IPS-NIHi7 (cell line): Measurements from ENCODE around the gene IDE.

Source experiments
- DNase-seq: peaks from one replicate; pipeline ENCODE4 v3.0.0; 2012; ENCODE audit warnings: mixed read lengths; ENCODE audit errors: extremely low spot score

IDE gene

DNA sequence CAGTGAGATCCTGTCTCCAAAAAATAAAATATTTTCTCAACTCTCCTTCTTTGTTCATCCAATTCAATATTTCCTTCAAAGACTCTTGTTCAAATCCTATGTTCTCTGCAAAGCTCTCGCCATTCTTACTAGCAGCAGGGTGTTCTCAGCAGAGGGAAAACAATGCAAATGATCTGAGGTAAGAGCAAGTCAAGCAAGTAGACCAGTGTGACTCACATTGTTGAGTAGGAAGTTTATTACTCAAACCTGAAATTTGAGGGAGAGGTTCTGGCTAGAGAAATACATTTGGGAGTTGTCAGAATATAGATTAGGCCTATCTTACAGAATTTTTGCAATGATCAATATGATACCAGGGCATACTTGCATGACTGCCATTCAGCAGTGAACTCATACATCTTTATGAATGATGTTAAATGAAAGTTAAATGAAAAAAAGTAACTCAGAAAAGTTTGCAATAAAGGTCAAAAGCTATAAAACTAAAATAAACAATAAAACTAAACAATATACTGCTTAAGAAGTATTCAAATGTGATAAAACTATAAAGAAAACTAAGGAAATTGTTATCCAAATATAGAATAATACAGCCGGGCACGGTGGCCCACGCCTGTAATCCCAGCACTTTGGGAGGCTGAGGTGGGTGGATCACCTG lies 5.8 kb downstream of the IDE start:
- DNase-seq: peak; percentile 36

DNA sequence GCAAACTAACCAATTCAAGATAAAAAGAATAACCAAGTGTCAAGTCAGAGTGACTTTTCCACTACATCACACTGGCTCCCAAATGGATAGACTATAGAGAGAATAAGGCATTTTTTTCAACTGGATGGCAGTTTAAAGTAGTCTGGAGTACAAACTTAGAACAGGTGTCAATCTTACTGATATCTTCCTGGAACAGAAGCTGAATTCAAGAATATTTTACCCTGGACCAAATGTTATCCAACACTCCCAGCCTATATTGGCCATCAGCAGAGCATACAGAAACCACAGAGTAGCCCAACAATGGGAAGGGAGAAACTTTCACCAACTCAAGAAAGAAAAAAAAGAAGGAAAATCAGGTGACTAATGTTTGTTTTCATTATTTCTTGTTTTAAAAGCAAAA lies 11.5 kb downstream of the IDE start:
- no peak for DNase-seq

DNA sequence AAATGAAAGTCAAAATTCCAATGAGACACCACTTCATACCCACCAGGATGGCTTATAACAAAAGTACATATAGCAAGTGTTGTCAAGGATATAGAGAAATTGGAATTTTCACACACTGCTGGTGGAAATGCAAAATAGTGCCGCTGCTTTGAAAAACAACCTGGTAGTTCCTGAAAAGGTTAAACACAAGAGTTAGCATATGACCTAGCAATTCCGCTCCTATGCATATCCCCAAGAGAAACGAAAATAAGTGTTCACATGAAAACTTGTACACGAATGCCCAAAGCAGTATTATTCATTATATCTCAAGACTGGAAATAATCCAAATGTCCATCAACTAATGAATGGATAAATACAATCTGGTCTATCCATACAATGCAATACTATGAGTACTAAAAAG lies 14.8 kb downstream of the IDE start:
- no peak for DNase-seq

DNA sequence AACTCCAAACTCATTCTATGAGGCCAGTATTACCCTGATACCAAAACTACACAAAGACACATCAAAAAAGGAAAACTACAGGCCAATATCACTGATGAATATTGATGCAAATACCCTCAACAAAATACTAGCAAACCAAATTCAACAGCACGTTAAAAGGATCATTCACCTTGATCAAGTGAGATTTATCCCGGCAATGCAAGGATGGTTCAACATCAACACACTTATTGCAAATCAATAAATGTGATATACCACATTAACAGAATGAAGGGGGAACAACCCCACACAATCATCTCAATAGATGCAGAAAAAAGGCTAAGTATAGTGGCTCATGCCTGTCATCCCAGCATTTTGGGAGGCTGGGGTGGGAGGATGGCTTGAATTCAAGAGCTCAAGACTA lies 19.9 kb downstream of the IDE start:
- DNase-seq: no peak

DNA sequence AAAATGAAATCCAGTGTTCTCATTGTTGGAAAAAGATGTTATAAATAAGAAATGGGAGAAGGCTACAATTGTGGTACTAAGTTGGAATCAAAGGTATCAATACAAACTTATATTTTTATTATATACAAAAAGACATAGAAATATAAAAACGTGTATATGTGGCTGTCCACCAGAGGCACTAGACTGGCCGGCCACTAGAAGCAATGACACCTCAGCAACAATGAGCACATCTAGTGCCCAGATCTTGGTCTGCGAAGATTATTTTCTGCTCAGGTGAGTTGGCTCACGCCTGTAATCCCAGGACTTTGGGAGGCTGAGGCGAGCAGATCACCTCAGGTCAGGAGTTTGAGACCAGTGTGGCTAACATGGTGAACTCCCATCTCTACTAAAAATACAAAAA lies 21.6 kb downstream of the IDE start:
- DNase-seq: no peak

DNA sequence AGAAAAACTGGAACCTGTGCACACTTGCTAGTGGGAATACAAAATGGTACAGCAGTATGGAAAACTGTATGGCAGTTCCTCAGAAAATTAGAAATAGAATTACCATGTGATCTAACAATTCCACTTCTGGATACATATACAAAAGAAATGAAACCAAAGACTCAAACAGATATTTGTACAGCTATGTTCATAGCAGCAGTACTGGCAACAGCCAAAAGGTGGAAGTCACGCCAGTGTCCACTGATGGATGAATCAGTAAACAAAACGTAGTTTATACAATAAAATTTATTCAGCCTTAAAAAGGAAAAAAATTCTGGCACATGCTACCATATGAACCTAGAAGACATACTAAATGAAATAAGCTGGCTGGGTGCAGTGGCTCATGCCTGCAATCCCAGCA lies 23.0 kb downstream of the IDE start:
- DNase-seq: no peak

DNA sequence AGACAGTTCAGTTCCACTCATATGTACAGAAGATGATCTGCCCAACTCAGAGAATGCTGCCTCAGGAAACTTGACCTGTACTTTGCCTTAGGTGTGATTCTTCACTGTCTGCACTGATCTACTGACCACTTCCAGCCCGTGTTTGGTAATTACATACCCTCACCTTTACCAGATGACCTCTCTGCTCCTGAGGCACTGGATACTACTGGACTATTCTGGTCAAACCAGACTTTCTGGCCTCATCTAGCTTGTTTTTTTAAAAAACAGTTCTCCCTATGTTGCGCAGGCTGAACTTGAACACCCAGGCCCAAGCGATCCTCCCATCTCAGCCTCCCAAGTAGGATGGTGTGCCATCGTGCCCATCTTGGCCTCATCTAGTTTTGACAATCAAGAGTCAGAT lies 26.2 kb downstream of the IDE start:
- no peak for DNase-seq

DNA sequence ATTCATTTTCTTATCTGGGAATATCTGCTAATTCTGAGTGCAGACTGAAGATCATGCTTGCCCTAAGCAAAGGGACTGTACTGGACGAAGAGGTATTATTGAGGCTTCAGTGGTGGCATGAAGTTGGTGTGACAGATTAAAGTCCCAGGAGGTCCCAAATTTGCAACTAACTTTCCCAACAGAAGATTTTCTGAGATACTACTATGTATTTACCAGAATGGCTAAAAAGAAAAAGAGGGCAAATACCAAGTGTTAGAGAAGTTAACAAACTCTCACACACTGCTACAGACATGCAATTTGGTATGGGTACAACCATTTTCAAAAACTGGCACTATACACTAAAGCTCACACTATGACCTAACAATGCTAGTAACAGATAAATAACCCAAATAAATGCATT lies 28.3 kb downstream of the IDE start:
- no peak for DNase-seq

DNA sequence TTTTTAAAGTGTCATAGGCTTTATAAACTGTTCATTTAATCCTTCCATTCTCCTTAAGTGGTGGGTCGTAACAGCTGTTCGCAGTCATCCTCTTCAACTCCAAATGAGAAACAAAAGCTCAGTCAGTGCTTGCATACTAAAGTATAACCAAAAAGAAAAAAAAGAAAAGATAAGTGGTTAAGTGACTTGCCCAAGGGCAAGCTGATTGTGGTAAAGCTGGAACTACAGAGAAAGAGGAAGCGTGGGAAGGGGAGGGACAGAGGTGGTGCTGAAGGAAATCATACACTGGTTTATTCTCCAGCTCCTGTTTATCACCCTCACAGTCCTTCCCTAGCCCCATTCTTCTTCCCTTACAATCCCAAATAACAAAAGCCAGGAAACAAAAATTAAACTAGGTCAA lies 29.6 kb downstream of the IDE start:
- peak; percentile 24 for DNase-seq

DNA sequence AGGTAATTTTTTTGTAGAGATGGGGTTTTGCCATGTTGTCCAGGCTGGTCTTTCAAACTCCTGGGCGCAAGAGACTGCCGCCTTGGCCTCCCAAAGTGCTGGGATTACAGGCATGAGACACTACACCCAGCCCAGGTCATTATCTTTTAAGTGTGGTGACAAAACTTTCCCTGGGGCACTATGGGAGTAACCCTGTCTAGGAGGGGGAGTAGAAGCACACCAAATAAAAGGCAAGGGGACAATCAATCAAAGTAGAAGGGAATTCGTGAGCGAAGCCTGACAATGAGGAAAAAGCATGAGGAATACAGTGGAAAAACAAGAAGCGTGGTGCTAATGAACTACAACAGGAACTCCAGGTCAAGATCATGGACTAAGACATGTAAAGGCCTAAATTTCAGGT lies 31.4 kb downstream of the IDE start:
- no peak for DNase-seq

DNA sequence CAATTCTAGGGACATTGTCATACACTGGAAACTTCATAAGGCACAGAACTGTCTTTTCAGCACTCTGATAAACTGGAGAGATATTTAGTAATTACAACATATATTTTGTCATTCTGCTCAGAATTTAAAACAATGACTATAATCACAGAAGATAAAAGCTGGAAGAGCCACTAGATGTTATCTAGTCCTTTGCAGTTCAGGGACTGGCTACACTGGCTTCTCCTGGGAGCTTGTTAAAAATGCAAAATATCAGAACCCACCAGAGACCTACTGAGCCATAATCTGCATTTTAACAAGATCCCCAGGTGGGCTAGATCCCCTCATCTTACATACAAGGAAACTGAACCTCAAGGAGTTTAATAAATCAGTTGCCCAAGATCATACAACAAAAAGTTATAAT lies 32.3 kb downstream of the IDE start:
- no peak for DNase-seq

DNA sequence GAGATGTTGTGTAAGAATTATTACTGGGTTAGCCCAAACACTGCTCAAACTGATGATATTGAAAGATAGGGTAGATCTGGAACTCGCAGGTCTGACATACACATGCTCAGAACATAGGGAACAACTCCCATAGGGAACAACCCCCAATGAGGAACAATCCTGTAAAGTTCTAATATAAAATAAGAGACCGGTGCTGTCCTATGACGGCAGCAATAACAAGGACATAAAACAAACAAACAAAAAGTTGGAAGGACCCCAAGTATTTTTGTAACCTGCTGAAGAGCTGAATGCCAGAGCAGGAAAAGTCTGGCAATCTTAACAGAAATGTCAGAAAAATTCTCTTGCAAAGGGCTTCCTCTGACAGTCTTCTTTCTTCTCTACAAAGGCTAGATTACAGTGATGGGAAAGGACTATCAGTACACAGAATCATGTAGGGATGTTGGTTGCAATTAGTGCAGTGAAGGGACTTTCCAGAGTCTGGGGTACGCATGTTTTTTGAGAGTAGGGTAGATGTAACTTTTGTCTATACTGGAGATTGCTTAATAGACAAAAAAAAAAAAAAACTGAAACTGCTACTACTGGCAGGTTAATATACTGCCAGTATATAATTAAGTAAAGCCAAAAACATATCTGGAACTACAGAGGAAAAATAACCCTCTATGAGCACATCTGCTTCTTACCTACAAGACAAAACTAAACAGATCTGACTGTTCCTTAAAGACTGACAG lies 35.5 kb downstream of the IDE start:
- DNase-seq: no peak

DNA sequence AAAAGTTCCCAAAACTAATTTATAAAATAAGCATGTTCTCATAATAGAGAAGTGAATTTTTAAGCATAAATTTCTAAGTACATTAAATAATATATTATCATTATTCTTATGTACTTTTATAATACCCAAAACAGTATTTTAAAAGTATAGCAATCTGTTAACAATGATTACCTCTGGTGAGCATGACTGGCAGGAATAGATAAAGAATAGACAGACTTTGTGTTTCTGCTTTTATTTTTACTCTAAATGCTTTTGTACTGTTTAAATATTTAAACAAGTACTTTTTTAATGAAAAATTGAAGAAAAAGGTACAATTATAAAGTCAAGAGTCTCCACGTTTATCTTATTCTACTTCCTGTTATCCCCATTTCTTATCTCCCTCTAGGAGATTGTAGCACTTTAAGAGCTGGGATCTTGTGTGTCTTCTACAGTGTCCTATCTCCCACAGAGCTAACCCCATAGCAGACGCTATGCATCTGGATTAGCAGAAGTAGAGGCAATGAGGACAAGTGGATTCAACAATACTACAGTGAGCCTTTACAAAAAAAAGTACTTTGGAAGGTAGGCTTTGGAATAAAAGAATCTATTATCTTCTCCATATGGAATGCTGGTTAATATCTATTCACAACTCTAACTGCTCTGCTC lies 42.9 kb downstream of the IDE start:
- no peak for DNase-seq

DNA sequence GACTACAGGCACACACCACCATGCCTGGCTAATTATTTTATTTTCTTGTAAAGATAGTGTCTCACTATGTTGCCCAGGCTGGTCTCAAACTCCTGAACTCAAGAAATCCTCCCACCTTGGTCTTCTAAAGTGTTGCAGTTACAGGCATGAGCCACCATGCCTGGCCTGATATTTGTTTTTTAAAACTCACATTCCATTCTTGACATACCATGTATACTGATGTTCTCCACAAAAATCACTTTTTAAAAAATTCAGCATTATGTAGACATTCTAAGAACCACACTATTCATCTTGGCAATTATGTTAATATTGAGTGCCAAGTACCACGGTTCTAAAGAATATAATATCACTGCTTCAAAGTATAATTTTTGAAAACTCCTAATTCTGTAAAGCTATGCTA lies 43.5 kb downstream of the IDE start:
- no peak for DNase-seq

DNA sequence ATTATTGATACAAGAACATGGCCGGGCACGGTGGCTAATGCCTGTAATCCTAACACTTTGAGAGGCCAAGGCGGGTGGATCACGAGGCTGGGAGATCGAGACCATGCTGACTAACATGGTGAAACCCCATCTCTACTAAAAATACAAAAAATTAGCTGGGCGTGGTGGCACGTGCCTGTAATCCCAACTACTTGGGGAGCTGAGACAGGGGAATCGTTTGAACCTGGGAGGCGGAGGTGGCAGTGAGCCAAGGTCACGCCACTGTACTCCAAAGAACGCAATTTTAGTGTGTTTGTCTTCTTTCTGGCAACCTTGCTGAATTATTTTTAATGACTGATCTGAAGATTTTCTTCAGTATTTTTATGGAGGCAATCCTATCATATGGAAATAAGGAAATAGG lies 46.2 kb downstream of the IDE start:
- no peak for DNase-seq

DNA sequence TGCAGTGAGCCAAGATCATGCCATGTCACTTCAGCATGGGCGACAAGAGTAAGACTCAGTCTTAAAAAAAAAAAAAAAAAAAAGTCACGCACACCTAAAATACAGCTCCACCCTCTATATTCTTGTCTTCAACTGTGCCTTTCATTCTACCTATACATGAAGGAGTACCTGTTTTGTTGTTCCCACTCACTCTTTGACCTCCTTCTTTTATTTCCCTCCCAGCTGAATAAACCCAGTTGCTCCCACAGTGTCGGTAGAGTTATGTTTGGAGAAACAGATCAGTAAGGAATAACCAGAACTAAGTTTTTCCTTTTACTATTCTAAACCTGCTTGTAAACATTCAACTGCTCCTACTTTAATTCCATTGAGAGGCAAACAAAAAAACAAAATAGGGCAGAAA lies 50.3 kb downstream of the IDE start:
- DNase-seq: no peak

DNA sequence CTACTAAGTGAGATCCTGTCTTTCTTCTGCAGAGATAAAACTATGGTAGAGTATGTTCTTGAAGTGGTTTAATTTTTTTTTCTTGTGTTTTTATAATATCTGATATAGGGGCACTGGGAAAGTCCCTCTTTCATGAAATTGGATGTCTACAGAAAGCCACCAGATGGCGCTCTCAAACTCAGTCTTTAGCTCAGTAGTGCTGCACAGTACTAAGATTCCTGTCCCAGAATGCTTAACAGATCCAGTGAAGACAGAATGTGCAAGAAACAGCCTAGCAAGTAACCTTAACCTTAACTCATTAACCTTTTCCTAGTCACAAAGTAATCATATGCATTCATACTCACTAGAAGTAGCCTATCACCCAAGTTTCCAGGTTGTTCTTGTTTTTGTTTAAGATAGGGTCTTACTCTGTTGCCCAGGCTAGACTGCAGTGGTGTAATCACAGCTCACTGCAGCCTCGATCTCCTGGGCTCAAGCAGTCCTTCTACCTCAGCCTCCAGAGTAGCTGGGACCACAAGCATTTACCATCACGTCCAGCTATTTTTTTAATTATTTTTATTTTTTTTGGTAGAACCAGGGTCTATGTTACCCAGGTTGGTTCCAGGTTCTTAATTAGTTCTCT lies 56.7 kb downstream of the IDE start:
- DNase-seq: peak; percentile 64

DNA sequence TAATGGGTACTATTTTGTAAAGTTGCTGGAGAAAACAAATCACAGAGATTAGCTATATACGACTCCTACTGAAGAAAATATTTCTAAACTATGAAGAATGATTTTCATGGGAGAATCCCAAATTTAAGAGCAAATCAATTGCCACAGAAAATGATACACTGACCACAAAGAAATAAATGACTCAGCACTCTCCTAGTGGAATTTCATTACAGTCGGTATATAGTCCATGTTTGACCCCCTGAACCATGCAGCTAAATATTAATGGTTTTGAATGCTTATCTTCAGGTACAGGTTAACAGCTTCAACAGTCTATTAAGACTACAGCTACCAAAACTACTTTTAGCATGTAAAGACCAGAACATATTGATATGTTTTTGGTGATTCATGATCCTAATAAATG lies 65.0 kb downstream of the IDE start:
- no peak for DNase-seq

DNA sequence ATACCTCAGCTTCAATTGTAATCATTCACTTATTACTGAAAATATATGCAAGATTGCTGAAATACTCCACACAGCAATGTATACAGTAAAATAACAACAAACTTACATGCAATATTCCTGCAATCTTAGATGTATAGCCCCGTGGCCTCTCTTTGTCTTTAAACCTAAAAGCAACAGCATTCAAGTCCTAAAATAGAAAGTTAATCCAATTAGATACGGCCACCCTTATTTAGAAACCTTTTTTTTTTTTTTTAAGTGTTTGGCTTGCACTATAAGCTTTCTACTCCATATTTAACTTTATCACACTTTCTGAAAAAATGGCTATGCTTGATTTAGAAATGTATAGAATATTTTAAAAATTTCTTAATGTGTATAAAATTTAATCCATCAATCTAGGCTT lies 67.6 kb downstream of the IDE start:
- no peak for DNase-seq

DNA sequence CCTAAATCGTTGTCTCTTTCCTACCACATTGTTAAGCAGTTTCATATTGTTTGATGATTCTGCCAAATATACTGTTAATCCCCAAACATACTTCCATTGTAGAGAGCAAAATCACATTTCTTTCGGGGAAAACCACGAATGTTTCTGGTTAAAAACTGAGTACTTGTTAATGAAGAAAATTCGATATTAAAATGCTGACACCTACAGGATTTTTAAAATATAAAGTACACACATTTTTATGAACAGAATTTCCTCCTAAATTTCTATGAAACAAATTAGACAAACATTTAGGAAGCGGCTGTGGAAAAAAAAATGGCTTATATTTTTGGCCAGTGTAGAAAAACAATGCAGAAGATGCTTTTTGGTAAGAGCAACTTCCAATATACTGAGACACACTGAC lies 68.8 kb downstream of the IDE start:
- DNase-seq: no peak

DNA sequence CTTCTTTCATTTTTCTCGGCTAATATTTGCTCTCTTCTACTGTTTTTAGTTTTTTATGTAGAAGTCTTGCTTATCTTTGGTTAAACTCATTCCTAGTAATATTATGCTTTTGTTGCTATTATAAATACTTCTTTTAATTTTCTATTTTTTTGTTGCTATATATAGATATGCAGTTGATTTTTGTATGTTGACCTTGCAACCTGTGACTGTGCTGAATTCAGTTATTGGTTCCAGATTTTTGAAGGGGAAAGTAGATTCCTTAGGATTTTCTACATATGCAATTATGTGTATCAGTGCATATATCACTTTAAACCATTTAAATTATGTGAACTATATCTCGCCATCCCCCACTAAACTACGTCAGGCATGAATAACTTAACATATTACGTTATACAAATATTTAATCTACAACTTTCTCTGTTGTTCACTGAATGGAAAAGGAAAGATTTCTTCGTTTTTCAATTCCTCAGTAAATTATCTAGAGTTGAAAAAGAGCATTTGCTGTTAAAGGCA lies 71.5 kb downstream of the IDE start:
- DNase-seq: no peak

DNA sequence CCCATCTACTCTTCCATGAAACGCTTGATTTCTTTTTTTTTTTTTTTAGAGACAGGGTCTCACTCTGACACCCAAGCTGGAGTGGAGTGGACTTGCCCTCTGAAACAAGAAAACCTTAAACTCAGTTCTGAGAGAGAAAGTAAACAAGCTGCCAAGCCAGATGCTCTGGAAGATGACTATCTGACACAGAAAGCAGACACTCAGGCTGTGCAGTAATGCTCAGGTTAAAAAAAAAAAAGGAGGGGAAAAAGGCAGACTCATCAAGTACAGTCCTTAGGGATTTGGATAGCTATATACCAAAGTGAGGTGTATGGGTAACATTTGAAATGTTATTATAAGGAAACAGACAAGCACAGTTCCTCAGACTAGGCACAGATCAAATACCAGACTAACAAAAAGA lies 80.5 kb downstream of the IDE start:
- no peak for DNase-seq

DNA sequence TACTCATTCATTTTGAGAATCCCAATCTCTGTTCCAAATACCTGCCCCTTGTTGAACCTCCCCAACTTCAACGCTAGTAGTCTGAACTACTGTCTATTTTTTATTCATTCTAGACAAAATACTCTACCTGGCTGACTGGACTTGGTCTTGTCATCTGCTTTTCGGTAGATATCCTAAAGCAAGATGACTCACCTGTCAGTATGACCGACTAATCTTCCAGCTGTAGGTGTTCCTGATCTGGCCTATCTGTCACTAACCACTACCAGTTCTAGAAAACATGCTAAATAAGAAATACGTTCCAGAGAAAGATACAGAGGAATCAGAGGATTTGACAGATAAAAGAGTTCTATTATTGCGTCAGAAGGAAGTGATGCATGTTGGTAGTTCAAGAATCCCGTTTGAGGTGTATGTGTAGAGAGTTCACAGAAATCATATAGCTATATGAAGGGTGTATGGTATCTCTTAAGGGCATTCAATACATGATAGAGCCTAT lies 81.1 kb downstream of the IDE start:
- no peak for DNase-seq
